Heart left ventricle (tissue), 16 donors: ENCODE data around the gene IZUMO1R. TPM values are rescaled to one million over a fixed set of nuclear protein-coding genes. Genes with fewer than 3 reads are reported as not detected.

Experiments used
- ATAC-seq, 4 donors: fragments of 200-7000 bp; cut with Tn5 transposase; one replicate each; pipeline ENCODE4 v1.9.1; 2020 to 2022; ENCODE audit warnings: moderate library complexity in 4 of 4, mild to moderate bottlenecking in 3 of 4, moderate number of reproducible peaks in 1 of 4
- DNase-seq, 5 donors: peaks; one replicate each; pipeline ENCODE4 v3.0.0-alpha.2; 2020
- H3K27ac ChIP-seq, 12 donors: fragments of 200-600 bp; sonication (generic) in 4 of 12; one replicate each; pipeline versions ENCODE4 v1.5.0 to v1.8.0; 2016 to 2022; ENCODE audit warnings: mild to moderate bottlenecking in 2 of 12
- H3K27me3 ChIP-seq, 9 donors: fragments of 200-600 bp; sonication (generic) in 2 of 9; one replicate each; pipeline versions ENCODE4 v1.5.1 to v1.8.0; 2016 to 2022; ENCODE audit warnings: mild to moderate bottlenecking in 3 of 9
- H3K36me3 ChIP-seq, 9 donors: fragments of 200-600 bp; sonication (generic) in 2 of 9; one replicate each; pipeline versions ENCODE4 v1.5.0 to v1.8.0; 2018 to 2022; ENCODE audit warnings: mild to moderate bottlenecking in 2 of 9
- H3K4me1 ChIP-seq, 12 donors: fragments of 200-600 bp; sonication (generic) in 4 of 12; one replicate each; pipeline versions ENCODE4 v1.5.0 to v1.8.0; 2016 to 2022; ENCODE audit warnings: mild to moderate bottlenecking in 3 of 12
- H3K4me3 ChIP-seq, 12 donors: fragments of 200-600 bp; sonication (generic) in 4 of 12; one replicate each; pipeline versions ENCODE4 v1.5.0 to v1.8.0; 2017 to 2022; ENCODE audit warnings: mild to moderate bottlenecking in 9 of 12, moderate library complexity in 4 of 12
- H3K9me3 ChIP-seq, 12 donors: fragments of 200-600 bp; sonication (generic) in 4 of 12; one replicate each; pipeline versions ENCODE4 v1.5.0 to v1.8.0; 2016 to 2022; ENCODE audit warnings: mild to moderate bottlenecking in 1 of 12
- CTCF ChIP-seq, 12 donors: fragments of 200-600 bp; sonication (generic) in 4 of 12; IDR thresholded peaks; one replicate each; pipeline versions ENCODE4 v1.5.0 to v1.8.0; 2018 to 2022; ENCODE audit warnings: antibody characterized with exemption in 12 of 12, mild to moderate bottlenecking in 5 of 12
- POLR2A ChIP-seq, 2 donors: fragments of 450-650 bp; IDR thresholded peaks; one replicate each; pipeline ENCODE4 v1.6.1; 2017; ENCODE audit warnings: antibody characterized with exemption in 2 of 2, mild to moderate bottlenecking in 2 of 2, moderate library complexity in 2 of 2
- WGBS, 4 donors: extraction: QIAGEN DNeasy Blood & Tissue Kit in 2 of 4; methylation state at CpG; one replicate each; pipeline versions ENCODE4 v1.1.5 to v1.1.7; 2013 to 2018; 5-methylcytosine and 5-hydroxymethylcytosine counted together
- intact Hi-C, 10 donors: fragments of 100-400 bp; cut with DNase I; formaldehyde crosslinking; loops; one replicate each; pipeline versions ENCODE4 v1.11.1 to v1.14.2; 2022
- polyA plus RNA-seq, 2 donors: library from polyadenylated mRNA; stranded (reverse); fragments of 200-250 nt; gene quantifications; one replicate each; pipeline ENCODE4 v1.2.3, GENCODE V29; 2013
- total RNA-seq, 9 donors: library from RNA; depleted of rRNA in 2 of 9; stranded (reverse); fragments of >200 nt in 2 of 9; fragmentation: NEBNext Ultra II Directional in 3 of 9; extraction: Animal tissue kit (Norgen Biotek cat#: 25700) in 3 of 9; gene quantifications; one replicate each; pipeline versions ENCODE4 v1.1.0 to v1.2.4, GENCODE V29; 2016 to 2023
- donor health status: ischemic (EF 13 %, LVEDD 7.1; RV severe dilation, severe dysfunction).
- donor health status: healthy with polysubstance abuse.
- donor health status: DM: no; HTN: yes; CAD: no.
- donor health status: DM: no; HTN: no; CAD: no.
- donor health status: ischemic (EF 25% LVEDD 6.9; RV normal size, moderate dysfunction).
- donor health status: ischemic (EF 25% LVEDD 5.7; RV mildly dilated, moderate dysfunction).
- donor health status: healthy.
- donor health status: DM: yes; HTN: yes; CAD: no.
- donor health status: ischemic (EF 35%, LVEDD 5.7; RV mildly dilated, moderate dysfunction).
- donor health status: nonischemic (EF 11% LVEDD 7.7; RV severe dilation, severe dysfunction).
- donor health status: DM: yes; HTN: yes; CAD: no.
- donor health status: PGD.
- donor health status: ischemic (EF 29% LVEDD 5.4; RV normal size, mild dysfunction).
- donor health status: nonischemic (EF 23%, LVEDD 6.1; RV moderate dilation, normal function).

The IZUMO1R gene
- total and polyA plus RNA-seq, 11 donors: not detected

GRCh38 chr11:94330789-94331188, 26.4 kb downstream of the IZUMO1R start:
- Histone ChIP-seq H3K9me3 (peaks cover 0 to 11% (median 0%) of the 10 kb centered on the region in 12 donors), H3K27ac (no peak overlapping the region), H3K36me3 (no peaks in the 10 kb centered on the region), H3K4me3 (no peak overlapping the region), H3K4me1 (no peaks in the 10 kb centered on the region), H3K27me3 (no peaks in the 10 kb centered on the region)
- intact Hi-C loops: no loop called here
- 85 to 93% (median 92%) methylated on average over 2 of the region's 2 CpGs for WGBS, 4 donors
- no peak for DNase-seq
- TF ChIP-seq POLR2A (IDR thresholded peaks at IDR 0.05) (no peak), CTCF (IDR thresholded peaks at IDR 0.05) (no peak)
- no peak for ATAC-seq

GRCh38 chr11:94332814-94333213, 28.4 kb downstream of the IZUMO1R start:
- Histone ChIP-seq H3K36me3 (no peaks in the 10 kb centered on the region), H3K4me1 (no peaks in the 10 kb centered on the region), H3K4me3 (no peak overlapping the region), H3K9me3 (no peaks in the 10 kb centered on the region), H3K27me3 (no peaks in the 10 kb centered on the region), H3K27ac (no peak overlapping the region)
- DNase-seq (no peak), ATAC-seq (no peak)
- intact Hi-C loops: no loop called here
- no peak for TF ChIP-seq POLR2A (IDR thresholded peaks at IDR 0.05)
- no peak for TF ChIP-seq CTCF (IDR thresholded peaks at IDR 0.05)

GRCh38 chr11:94336033-94336432, 31.7 kb downstream of the IZUMO1R start:
- Histone ChIP-seq H3K27ac (no peak overlapping the region), H3K4me1 (no peaks in the 10 kb centered on the region), H3K4me3 (no peak overlapping the region), H3K36me3 (no peaks in the 10 kb centered on the region), H3K9me3 (no peaks in the 10 kb centered on the region), H3K27me3 (no peaks in the 10 kb centered on the region)
- TF ChIP-seq POLR2A (IDR thresholded peaks at IDR 0.05) (no peak), CTCF (IDR thresholded peaks at IDR 0.05) (no peak)
- intact Hi-C loops: no loop called here
- ATAC-seq (no peak), DNase-seq (no peak)
- 83 to 89% (median 88%) methylated on average over 6 of the region's 6 CpGs for WGBS, 4 donors

GRCh38 chr11:94338651-94339050, 34.3 kb downstream of the IZUMO1R start:
- no peak for DNase-seq
- 79 to 84% (median 79%) methylated on average over 3 of the region's 3 CpGs for WGBS, 4 donors
- no peak for TF ChIP-seq POLR2A (IDR thresholded peaks at IDR 0.05)
- no peak for TF ChIP-seq CTCF (IDR thresholded peaks at IDR 0.05)
- H3K4me3 ChIP-seq: no peak overlapping the region
- no peaks in the 10 kb centered on the region for H3K9me3 ChIP-seq
- intact Hi-C loops: no loop called here
- H3K27me3 ChIP-seq: no peaks in the 10 kb centered on the region
- no peaks in the 10 kb centered on the region for H3K36me3 ChIP-seq
- no peaks in the 10 kb centered on the region for H3K4me1 ChIP-seq
- H3K27ac ChIP-seq: no peak overlapping the region
- no peak for ATAC-seq
